ENCODE measurements around the gene MICAL3.
A peak's percentile ranks its signal among the peaks of the same experiment; 100 is the strongest.

The MICAL3 gene

DNA sequence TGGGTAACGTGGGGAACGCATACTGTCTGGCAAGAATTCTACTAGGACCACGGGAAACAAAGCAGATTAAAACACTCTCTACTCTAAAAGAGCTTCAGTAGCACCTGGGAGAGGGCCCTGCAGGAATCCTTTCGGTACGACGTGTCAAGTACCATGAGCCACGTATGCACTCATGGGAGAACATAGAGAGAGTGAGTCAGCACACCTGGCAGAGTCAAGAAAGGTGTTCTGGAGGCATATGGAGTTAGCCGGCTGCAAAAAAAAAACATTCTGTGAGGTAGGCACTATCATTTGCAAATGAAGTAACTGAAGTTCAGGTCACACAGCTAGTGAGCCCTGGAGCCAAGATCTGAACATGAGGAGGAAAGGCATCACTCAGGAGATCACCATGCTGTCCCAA is 179.0 kb downstream of the MICAL3 start:
- no peak for DNase-seq (ENCODE audit: low read depth in 1 of 2, low spot score in 1 of 2)
- H3K27me3 ChIP-seq (ENCODE audit: insufficient read depth, poor library complexity, severe bottlenecking) = no peaks in the 10 kb centered on the region
- H3K4me3 ChIP-seq (replicated peaks; ENCODE audit: insufficient read depth, low read length) = no peak overlapping the region
- TF ChIP-seq POLR2AphosphoS5 (IDR thresholded peaks at IDR 0.05; ENCODE audit: low read depth) (no peak), GABPA (IDR thresholded peaks at IDR 0.05; ENCODE audit: low read depth) (no peak), SPI1 (IDR thresholded peaks at IDR 0.05; ENCODE audit: borderline replicate concordance, low read depth) (no peak)
- TF ChIP-seq, protein P1, sequence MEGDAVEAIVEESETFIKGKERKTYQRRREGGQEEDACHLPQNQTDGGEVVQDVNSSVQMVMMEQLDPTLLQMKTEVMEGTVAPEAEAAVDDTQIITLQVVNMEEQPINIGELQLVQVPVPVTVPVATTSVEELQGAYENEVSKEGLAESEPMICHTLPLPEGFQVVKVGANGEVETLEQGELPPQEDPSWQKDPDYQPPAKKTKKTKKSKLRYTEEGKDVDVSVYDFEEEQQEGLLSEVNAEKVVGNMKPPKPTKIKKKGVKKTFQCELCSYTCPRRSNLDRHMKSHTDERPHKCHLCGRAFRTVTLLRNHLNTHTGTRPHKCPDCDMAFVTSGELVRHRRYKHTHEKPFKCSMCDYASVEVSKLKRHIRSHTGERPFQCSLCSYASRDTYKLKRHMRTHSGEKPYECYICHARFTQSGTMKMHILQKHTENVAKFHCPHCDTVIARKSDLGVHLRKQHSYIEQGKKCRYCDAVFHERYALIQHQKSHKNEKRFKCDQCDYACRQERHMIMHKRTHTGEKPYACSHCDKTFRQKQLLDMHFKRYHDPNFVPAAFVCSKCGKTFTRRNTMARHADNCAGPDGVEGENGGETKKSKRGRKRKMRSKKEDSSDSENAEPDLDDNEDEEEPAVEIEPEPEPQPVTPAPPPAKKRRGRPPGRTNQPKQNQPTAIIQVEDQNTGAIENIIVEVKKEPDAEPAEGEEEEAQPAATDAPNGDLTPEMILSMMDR (IDR thresholded peaks at IDR 0.05; ENCODE audit: insufficient read depth, low read length) = no peak
- TF ChIP-seq, protein P2, sequence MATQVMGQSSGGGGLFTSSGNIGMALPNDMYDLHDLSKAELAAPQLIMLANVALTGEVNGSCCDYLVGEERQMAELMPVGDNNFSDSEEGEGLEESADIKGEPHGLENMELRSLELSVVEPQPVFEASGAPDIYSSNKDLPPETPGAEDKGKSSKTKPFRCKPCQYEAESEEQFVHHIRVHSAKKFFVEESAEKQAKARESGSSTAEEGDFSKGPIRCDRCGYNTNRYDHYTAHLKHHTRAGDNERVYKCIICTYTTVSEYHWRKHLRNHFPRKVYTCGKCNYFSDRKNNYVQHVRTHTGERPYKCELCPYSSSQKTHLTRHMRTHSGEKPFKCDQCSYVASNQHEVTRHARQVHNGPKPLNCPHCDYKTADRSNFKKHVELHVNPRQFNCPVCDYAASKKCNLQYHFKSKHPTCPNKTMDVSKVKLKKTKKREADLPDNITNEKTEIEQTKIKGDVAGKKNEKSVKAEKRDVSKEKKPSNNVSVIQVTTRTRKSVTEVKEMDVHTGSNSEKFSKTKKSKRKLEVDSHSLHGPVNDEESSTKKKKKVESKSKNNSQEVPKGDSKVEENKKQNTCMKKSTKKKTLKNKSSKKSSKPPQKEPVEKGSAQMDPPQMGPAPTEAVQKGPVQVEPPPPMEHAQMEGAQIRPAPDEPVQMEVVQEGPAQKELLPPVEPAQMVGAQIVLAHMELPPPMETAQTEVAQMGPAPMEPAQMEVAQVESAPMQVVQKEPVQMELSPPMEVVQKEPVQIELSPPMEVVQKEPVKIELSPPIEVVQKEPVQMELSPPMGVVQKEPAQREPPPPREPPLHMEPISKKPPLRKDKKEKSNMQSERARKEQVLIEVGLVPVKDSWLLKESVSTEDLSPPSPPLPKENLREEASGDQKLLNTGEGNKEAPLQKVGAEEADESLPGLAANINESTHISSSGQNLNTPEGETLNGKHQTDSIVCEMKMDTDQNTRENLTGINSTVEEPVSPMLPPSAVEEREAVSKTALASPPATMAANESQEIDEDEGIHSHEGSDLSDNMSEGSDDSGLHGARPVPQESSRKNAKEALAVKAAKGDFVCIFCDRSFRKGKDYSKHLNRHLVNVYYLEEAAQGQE (IDR thresholded peaks at IDR 0.05; ENCODE audit: insufficient replicate concordance, low read depth) = no peak
- no peak overlapping the region for H3K27ac ChIP-seq (replicated peaks)

DNA sequence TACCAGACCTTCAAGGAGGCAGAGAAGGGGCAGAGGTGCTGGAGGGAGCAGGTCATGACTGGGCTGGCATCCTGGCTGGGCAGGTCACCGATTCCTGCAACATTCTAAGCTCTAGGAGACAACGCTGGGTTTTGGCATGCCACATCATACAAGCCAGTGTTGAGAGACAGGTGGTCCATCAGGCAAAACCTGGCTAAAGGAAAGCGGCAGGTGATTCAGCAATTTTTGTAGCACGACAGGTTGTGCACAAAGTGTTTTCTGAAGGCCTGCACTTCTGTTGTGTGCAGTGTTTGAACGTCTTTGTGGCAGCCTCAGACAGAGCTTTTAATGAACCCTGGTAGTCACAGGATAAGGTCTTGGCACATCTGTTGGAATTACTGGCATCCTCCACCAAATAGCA is 180.2 kb downstream of the MICAL3 start:
- TF ChIP-seq, protein P1 (IDR thresholded peaks at IDR 0.05; ENCODE audit: insufficient read depth, low read length) = no peak
- TF ChIP-seq POLR2AphosphoS5 (IDR thresholded peaks at IDR 0.05; ENCODE audit: low read depth) (no peak), SPI1 (IDR thresholded peaks at IDR 0.05; ENCODE audit: borderline replicate concordance, low read depth) (no peak)
- H3K4me3 ChIP-seq (replicated peaks; ENCODE audit: insufficient read depth, low read length) = no peak overlapping the region
- no peak for DNase-seq (ENCODE audit: low read depth in 1 of 2, low spot score in 1 of 2)
- no peaks in the 10 kb centered on the region for H3K27me3 ChIP-seq (ENCODE audit: insufficient read depth, poor library complexity, severe bottlenecking)
- no peak overlapping the region for H3K27ac ChIP-seq (replicated peaks)

DNA sequence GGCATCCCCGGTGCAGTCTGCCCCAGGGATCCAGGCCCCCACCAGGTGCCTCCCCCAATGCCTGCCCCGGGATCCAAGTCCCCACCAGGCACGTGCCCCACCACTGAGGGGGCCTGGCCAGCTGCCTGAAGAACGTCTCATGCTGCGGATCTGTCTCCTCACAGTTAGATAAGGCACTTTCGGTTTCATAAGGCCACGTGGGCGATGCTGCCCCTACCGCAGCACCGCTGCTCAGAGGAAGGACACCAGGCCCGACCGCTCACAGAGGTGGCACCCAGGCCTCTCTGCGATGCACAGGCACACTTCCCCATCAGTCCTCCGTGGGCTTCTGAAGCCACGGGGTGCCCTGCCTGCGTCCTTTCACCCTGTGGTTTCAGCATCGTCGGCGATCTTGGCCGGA is 182.0 kb downstream of the MICAL3 start:
- no peak overlapping the region for H3K27ac ChIP-seq (replicated peaks)
- H3K27me3 ChIP-seq (ENCODE audit: insufficient read depth, poor library complexity, severe bottlenecking) = no peaks in the 10 kb centered on the region
- no peak overlapping the region for H3K4me3 ChIP-seq (replicated peaks; ENCODE audit: insufficient read depth, low read length)
- peak; percentile 44 to 65 for DNase-seq (ENCODE audit: low read depth in 1 of 2, low spot score in 1 of 2)
- TF ChIP-seq, protein P1 (IDR thresholded peaks at IDR 0.05; ENCODE audit: insufficient read depth, low read length) = no peak
- TF ChIP-seq, protein P2 (IDR thresholded peaks at IDR 0.05; ENCODE audit: insufficient replicate concordance, low read depth) = no peak
- TF ChIP-seq GABPA (IDR thresholded peaks at IDR 0.05; ENCODE audit: low read depth) = no peak
- TF ChIP-seq SPI1 (IDR thresholded peaks at IDR 0.05; ENCODE audit: borderline replicate concordance, low read depth) = no peak; the same call in 1 of the 2 replicates
- TF ChIP-seq POLR2AphosphoS5 (IDR thresholded peaks at IDR 0.05; ENCODE audit: low read depth) = 0 out of 2 replicates have a peak, but pooled peaks have one; percentile 37

DNA sequence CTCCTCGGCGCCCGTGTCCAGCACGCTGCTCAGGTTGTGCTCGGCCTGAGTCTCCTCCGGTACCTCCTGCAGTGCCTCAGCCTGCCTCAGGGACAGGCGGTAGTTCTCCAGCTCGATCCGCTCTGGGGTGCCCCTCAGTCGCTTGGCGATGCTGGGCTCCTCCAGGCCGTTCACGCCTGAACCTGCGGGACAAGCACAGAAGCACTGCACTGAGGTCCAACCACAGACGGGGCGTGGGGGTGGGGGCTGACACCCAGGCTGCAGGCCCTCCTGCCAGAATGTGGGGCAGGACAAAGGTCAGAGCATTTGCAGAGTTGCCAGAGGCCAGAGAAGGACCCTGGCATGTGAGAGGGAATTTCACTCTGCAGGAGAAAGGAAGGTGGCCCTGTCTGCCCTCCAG is 182.5 kb downstream of the MICAL3 start:
- DNase-seq (ENCODE audit: low read depth in 1 of 2, low spot score in 1 of 2) = no peak
- no peak for TF ChIP-seq POLR2AphosphoS5 (IDR thresholded peaks at IDR 0.05; ENCODE audit: low read depth)
- TF ChIP-seq, protein P2 (IDR thresholded peaks at IDR 0.05; ENCODE audit: insufficient replicate concordance, low read depth) = no peak
- TF ChIP-seq, protein P1 (IDR thresholded peaks at IDR 0.05; ENCODE audit: insufficient read depth, low read length) = no peak
- no peak for TF ChIP-seq GABPA (IDR thresholded peaks at IDR 0.05; ENCODE audit: low read depth)
- TF ChIP-seq SPI1 (IDR thresholded peaks at IDR 0.05; ENCODE audit: borderline replicate concordance, low read depth) = no peak
- H3K27ac ChIP-seq (replicated peaks) = no peak overlapping the region
- no peaks in the 10 kb centered on the region for H3K27me3 ChIP-seq (ENCODE audit: insufficient read depth, poor library complexity, severe bottlenecking)
- H3K4me3 ChIP-seq (replicated peaks; ENCODE audit: insufficient read depth, low read length) = no peak overlapping the region
